ENCODE measurements around the gene DOC2A. TPM values are rescaled to one million over a fixed set of nuclear protein-coding genes. Genes with fewer than 3 reads are reported as not detected.
A peak's percentile ranks its signal among the peaks of the same experiment; 100 is the strongest.

Gene DOC2A
- total and polyA plus RNA-seq, 9 of the 15 experiments (the other 6 are each of a cell fraction or from before 2014, with no cell fraction given) = 0.03 to 0.38 (median 0.28) TPM; not detected in 1

DNA sequence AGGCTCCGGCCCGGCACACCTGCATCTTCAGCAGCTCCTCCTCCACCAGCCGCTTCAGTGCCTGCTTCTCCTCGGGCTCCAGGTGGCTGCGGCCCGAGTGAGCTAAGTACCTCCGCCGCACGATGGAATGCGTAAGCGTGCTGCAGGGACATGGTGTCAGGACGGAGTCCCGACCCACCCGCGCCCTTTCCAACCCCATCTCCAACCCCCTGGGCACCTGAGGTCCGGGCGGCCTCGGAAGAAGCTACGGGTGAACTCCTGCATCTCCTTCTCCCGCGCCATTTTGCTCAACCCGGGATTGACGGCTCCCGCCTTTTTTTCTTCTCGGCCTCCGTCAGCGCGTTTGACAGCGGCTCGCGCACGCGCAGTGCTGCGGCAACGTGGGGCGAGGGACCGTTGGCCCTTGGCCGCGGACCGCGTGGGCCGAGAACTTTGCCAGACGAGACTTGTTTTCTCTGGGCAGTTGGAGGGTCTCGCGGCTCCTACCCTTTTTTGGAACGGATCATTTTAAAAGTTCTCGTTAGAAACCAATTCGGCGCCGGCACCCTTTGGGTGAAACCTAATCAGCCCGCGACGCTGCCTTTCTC, 15.4 kb downstream of the DOC2A start, which contains the start of gene HIRIP3 (continued):
- TF ChIP-seq ZFX (CRISPR knock-in tag; IDR thresholded peaks at IDR 0.05) (no peak), BCL6 (CRISPR knock-in tag; IDR thresholded peaks at IDR 0.05) (no peak), PURB (CRISPR knock-in tag; IDR thresholded peaks at IDR 0.05; ENCODE audit: low read depth) (no peak), SIRT6 (IDR thresholded peaks at IDR 0.05; ENCODE audit: low read depth, low read length) (no peak), GMEB1 (CRISPR knock-in tag; IDR thresholded peaks at IDR 0.05) (no peak), MAFF (IDR thresholded peaks at IDR 0.05; ENCODE audit: low read length) (no peak), RNF2 (IDR thresholded peaks at IDR 0.05) (peak; percentile 58; the same call in 1 of the 2 replicates), PHB2 (IDR thresholded peaks at IDR 0.05; ENCODE audit: low read depth) (no peak), ATF1 (CRISPR knock-in tag; IDR thresholded peaks at IDR 0.05) (no peak), ATF1 (tag; IDR thresholded peaks at IDR 0.05) (no peak), MTF1 (CRISPR knock-in tag; IDR thresholded peaks at IDR 0.05; ENCODE audit: borderline replicate concordance) (no peak), CTBP1 (IDR thresholded peaks at IDR 0.05; ENCODE audit: borderline replicate concordance) (no peak; the same call in 1 of the 2 replicates), ILK (tag; IDR thresholded peaks at IDR 0.05; ENCODE audit: borderline replicate concordance, low read depth) (no peak), RBM15 (IDR thresholded peaks at IDR 0.05; ENCODE audit: insufficient read depth, low read length) (no peak), TFE3 (CRISPR knock-in tag; IDR thresholded peaks at IDR 0.05) (no peak), KDM1A (IDR thresholded peaks at IDR 0.05) (no peak), ZKSCAN3 (CRISPR knock-in tag; IDR thresholded peaks at IDR 0.05) (no peak)
- TF ChIP-seq, protein P1, sequence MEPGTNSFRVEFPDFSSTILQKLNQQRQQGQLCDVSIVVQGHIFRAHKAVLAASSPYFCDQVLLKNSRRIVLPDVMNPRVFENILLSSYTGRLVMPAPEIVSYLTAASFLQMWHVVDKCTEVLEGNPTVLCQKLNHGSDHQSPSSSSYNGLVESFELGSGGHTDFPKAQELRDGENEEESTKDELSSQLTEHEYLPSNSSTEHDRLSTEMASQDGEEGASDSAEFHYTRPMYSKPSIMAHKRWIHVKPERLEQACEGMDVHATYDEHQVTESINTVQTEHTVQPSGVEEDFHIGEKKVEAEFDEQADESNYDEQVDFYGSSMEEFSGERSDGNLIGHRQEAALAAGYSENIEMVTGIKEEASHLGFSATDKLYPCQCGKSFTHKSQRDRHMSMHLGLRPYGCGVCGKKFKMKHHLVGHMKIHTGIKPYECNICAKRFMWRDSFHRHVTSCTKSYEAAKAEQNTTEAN (CRISPR knock-in tag; IDR thresholded peaks at IDR 0.05) = peak; percentile 60; the same call in 1 of the 2 replicates
- TF ChIP-seq, protein P2, sequence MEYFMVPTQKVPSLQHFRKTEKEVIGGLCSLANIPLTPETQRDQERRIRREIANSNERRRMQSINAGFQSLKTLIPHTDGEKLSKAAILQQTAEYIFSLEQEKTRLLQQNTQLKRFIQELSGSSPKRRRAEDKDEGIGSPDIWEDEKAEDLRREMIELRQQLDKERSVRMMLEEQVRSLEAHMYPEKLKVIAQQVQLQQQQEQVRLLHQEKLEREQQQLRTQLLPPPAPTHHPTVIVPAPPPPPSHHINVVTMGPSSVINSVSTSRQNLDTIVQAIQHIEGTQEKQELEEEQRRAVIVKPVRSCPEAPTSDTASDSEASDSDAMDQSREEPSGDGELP (CRISPR knock-in tag; IDR thresholded peaks at IDR 0.05; ENCODE audit: borderline replicate concordance) = peak; percentile 64; the same call in 1 of the 2 replicates
- TF ChIP-seq, protein P3, sequence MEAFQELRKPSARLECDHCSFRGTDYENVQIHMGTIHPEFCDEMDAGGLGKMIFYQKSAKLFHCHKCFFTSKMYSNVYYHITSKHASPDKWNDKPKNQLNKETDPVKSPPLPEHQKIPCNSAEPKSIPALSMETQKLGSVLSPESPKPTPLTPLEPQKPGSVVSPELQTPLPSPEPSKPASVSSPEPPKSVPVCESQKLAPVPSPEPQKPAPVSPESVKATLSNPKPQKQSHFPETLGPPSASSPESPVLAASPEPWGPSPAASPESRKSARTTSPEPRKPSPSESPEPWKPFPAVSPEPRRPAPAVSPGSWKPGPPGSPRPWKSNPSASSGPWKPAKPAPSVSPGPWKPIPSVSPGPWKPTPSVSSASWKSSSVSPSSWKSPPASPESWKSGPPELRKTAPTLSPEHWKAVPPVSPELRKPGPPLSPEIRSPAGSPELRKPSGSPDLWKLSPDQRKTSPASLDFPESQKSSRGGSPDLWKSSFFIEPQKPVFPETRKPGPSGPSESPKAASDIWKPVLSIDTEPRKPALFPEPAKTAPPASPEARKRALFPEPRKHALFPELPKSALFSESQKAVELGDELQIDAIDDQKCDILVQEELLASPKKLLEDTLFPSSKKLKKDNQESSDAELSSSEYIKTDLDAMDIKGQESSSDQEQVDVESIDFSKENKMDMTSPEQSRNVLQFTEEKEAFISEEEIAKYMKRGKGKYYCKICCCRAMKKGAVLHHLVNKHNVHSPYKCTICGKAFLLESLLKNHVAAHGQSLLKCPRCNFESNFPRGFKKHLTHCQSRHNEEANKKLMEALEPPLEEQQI (IDR thresholded peaks at IDR 0.05) = no peak
